ENCODE data around the gene MT1H. TPM values are rescaled to one million over a fixed set of nuclear protein-coding genes. Genes with fewer than 3 reads are reported as not detected.

The MT1H gene
- total RNA-seq, 4 donors from 2014 or later, result 45.4 to 179 (median 62.8) TPM; not detected in 1

DNA sequence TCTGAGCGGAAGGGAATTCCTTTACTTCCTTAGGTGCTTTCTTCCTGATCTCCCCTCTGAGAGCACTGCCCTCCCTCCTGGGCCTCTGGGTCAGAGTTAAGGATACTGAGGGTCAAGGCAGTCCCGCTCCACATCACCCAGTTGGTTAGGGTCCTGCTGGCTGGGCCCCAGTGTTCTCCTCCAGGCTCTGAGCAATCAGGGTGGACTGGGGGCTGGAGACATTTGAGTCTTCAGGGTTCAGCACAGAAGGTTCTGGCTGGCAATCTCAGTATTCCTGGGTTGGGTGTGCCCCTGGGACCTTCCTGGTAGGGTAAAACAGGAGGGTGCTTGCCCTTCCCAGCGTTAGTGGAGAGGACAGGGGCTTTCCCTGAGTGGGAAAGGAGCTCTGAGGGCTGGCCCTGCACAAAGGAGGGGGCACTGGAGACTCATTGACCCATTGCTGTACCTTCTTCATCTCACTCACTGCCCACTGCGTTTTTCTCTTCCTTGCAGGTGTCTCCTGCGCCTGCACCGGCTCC is 36.7 kb upstream of the MT1H start:
- H3K4me3 ChIP-seq (replicated peaks in 1 of 3), result peak overlapping the region; percentile 14 to 41 (median 21)
- TF ChIP-seq, protein P1, sequence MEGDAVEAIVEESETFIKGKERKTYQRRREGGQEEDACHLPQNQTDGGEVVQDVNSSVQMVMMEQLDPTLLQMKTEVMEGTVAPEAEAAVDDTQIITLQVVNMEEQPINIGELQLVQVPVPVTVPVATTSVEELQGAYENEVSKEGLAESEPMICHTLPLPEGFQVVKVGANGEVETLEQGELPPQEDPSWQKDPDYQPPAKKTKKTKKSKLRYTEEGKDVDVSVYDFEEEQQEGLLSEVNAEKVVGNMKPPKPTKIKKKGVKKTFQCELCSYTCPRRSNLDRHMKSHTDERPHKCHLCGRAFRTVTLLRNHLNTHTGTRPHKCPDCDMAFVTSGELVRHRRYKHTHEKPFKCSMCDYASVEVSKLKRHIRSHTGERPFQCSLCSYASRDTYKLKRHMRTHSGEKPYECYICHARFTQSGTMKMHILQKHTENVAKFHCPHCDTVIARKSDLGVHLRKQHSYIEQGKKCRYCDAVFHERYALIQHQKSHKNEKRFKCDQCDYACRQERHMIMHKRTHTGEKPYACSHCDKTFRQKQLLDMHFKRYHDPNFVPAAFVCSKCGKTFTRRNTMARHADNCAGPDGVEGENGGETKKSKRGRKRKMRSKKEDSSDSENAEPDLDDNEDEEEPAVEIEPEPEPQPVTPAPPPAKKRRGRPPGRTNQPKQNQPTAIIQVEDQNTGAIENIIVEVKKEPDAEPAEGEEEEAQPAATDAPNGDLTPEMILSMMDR (IDR thresholded peaks at IDR 0.05), result no peak
- TF ChIP-seq POLR2A (IDR thresholded peaks at IDR 0.05), result no peak
- H3K4me1 ChIP-seq, result peaks cover 0 to 14% of the 10 kb centered on the region in 2 donors
- H3K9me3 ChIP-seq, result no peaks in the 10 kb centered on the region
- H3K27ac ChIP-seq, result peak overlapping the region; percentile 22 to 73 (median 27)
- intact Hi-C loops (cut with DNase I), result no loop called here
- 52 to 58% methylated on average over 6 of the region's 6 CpGs for WGBS, 2 donors
- no peak for DNase-seq
- peaks cover 4% of the 10 kb centered on the region for H3K27me3 ChIP-seq
- no peaks in the 10 kb centered on the region for H3K36me3 ChIP-seq

DNA sequence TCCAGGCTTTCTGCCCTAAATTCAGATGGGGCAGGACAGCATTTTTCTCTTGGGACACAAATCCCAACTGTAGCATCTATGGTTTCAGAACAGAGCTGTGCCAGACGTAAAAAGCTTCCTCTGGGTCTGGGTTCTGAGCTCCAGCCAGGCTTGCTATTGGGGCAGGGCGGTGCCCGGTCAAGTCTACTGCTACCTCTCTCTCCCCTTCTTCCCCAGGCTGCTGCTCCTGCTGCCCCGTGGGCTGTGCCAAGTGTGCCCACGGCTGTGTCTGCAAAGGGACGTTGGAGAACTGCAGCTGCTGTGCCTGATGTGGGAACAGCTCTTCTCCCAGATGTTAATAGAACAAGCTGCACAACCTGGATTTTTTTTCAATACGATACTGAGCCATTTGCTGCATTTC is 36.1 kb upstream of the MT1H start:
- Histone ChIP-seq H3K36me3 (no peaks in the 10 kb centered on the region), H3K4me1 (peaks cover under 1 to 18% of the 10 kb centered on the region in 2 donors), H3K27me3 (peaks cover 4% of the 10 kb centered on the region), H3K27ac (no peak overlapping the region), H3K9me3 (no peaks in the 10 kb centered on the region), H3K4me3 (replicated peaks in 1 of 3) (peak overlapping the region in 1 of 3 donors; percentile 41)
- no peak for DNase-seq
- intact Hi-C loops (cut with DNase I), result no loop called here
- no peak for TF ChIP-seq POLR2A (IDR thresholded peaks at IDR 0.05)
- TF ChIP-seq, protein P1 (IDR thresholded peaks at IDR 0.05), result no peak
- WGBS, 2 donors, result 79 to 80% methylated on average over 7 of the region's 7 CpGs

DNA sequence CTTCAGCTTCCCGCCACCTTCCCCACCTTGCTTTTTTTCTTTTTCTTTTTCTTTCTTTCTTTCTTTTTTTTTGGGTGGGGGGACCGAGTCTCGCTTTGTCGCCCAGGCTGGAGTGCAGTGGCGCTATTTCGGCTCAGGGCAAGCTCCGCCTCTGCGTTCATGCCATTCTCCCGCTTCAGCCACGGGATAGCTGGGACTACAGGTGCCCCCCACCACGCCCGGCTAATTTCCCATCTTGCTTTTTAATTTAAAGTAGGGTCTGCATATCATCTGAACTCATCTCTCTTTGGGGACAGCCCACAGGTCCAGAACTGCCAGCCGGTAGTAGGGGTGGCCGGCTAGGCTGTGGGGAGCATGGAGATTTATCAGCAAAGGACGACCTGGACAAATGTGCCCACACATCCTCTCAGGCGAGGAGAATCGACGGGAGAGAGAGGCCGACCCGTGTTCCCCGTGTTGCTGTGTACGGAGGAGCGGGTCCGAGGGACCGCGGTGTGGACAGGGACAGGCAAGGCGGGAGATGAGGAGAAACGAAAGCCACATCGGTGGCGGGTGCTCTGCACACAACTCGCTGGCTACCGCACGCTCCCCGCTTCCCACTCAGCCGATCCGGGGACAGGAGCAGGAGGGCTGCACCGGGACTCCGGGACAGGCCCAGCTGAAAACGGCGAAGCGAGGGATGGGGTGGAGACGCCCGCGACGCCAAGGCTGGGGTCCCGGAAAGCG is 34.7 kb upstream of the MT1H start:
- DNase-seq, result no peak
- intact Hi-C loops (cut with DNase I), result no loop called here
- TF ChIP-seq POLR2A (IDR thresholded peaks at IDR 0.05), result no peak
- TF ChIP-seq, protein P1 (IDR thresholded peaks at IDR 0.05), result no peak
- Histone ChIP-seq H3K27me3 (peaks cover 4% of the 10 kb centered on the region), H3K4me3 (replicated peaks in 1 of 3) (no peak overlapping the region), H3K27ac (no peak overlapping the region), H3K36me3 (no peaks in the 10 kb centered on the region), H3K9me3 (no peaks in the 10 kb centered on the region), H3K4me1 (peaks cover 4 to 20% of the 10 kb centered on the region in 2 donors)
- 41 to 45% methylated on average over 39 to 47 of the region's 47 CpGs for WGBS, 2 donors

DNA sequence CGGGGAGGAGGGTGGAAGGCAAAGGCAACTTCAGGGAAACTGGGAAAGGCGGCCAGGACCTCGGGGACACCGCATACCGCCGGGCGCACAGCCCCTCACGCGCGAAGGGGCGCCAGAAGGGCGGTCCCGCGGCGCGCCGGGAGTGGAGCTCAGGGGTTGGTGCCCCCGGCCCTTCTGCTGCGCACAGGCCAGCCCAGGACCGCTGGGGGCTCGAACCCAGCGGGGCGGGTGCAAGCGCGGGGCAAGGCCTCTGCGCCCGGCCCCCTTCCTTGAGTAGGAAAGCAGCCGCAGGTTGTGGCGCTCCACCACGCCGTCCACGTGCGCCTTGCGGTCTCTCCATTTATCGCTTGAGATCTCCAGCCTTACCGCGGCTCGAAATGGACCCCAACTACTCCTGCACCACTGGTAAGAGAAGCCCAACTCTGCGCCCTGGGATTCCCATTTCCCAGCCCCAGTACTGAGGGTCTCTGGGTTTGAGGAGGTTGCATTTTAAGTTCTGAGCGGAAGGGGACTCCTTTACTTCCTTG is 34.1 kb upstream of the MT1H start:
- Histone ChIP-seq H3K4me1 (peaks cover 4 to 20% of the 10 kb centered on the region in 2 donors), H3K36me3 (no peaks in the 10 kb centered on the region), H3K27me3 (peaks cover 4% of the 10 kb centered on the region), H3K9me3 (no peaks in the 10 kb centered on the region), H3K4me3 (replicated peaks in 1 of 3) (no peak overlapping the region), H3K27ac (no peak overlapping the region)
- TF ChIP-seq, protein P1 (IDR thresholded peaks at IDR 0.05), result no peak
- no peak for TF ChIP-seq POLR2A (IDR thresholded peaks at IDR 0.05)
- intact Hi-C loops (cut with DNase I), result no loop called here
- WGBS, 2 donors, result 29 to 41% methylated on average over 26 to 29 of the region's 40 CpGs
- DNase-seq, result no peak
